DMS79 (cell line): ENCODE data around the gene SLC50A1.

Source experiments
- DNase-seq: peaks from one replicate; lab custom pipeline; 2025; lab: John Stamatoyannopoulos, UW

SLC50A1 gene

GRCh38 chr1:155170806-155171205 lies 35.2 kb downstream of the SLC50A1 start:
- DNase-seq: no peak

GRCh38 chr1:155171836-155172731 lies 36.4 kb downstream of the SLC50A1 start:
- DNase-seq: no peak

- peak; percentile 93 for DNase-seq
Measured at GRCh38 chr1:155172732-155173477, 37.3 kb downstream of the SLC50A1 start, which contains the start of gene KRTCAP2. Gene KRTCAP2, minus strand, starts transcription at chr1:155173304. Its CDS starts 80 bp downstream, at chr1:155173224.

GRCh38 chr1:155173478-155174323 lies 38.0 kb downstream of the SLC50A1 start, which contains the start of gene TRIM46:
Gene TRIM46, plus strand, starts transcription at chr1:155173849. Its CDS starts 118 bp downstream, at chr1:155173967.
- DNase-seq: peak; percentile 38

GRCh38 chr1:155174324-155175280 lies 39.0 kb downstream of the SLC50A1 start:
- DNase-seq: peak; percentile 76

GRCh38 chr1:155175281-155175926 lies 39.8 kb downstream of the SLC50A1 start:
- DNase-seq: no peak

- DNase-seq: no peak
Measured at GRCh38 chr1:155175927-155176371, 40.3 kb downstream of the SLC50A1 start.

GRCh38 chr1:155176544-155177071 lies 41.0 kb downstream of the SLC50A1 start:
- DNase-seq: peak; percentile 27

GRCh38 chr1:155177192-155177917 lies 41.7 kb downstream of the SLC50A1 start:
- DNase-seq: no peak

- no peak for DNase-seq
Measured at GRCh38 chr1:155177918-155178281, 42.2 kb downstream of the SLC50A1 start.

- no peak for DNase-seq
Measured at GRCh38 chr1:155178441-155179111, 42.9 kb downstream of the SLC50A1 start.

- DNase-seq: no peak
Measured at GRCh38 chr1:155179112-155180031, 43.7 kb downstream of the SLC50A1 start.

- DNase-seq: no peak
Measured at GRCh38 chr1:155181371-155182051, 45.9 kb downstream of the SLC50A1 start.

GRCh38 chr1:155182052-155182550 lies 46.4 kb downstream of the SLC50A1 start:
- DNase-seq: no peak

GRCh38 chr1:155183775-155184221 lies 48.1 kb downstream of the SLC50A1 start:
- DNase-seq: no peak

GRCh38 chr1:155184351-155184811 lies 48.7 kb downstream of the SLC50A1 start:
- no peak for DNase-seq
